NB4 (cell line): Measurements from ENCODE around the gene HDAC3.
A peak's percentile ranks its signal among the peaks of the same experiment; 100 is the strongest.

Experiments
- DNase-seq: peaks from one replicate; pipeline ENCODE4 v3.0.0; 2010; ENCODE audit warnings: low read depth
- H3K4me3 ChIP-seq: one replicate; pipeline ENCODE4 v1.5.1; 2011; ENCODE audit warnings: mild to moderate bottlenecking, low read depth, low read length, moderate library complexity
- MAX ChIP-seq: IDR thresholded peaks from 2 replicates; pipeline ENCODE4 v1.6.1; 2011; ENCODE audit warnings: low read depth, low read length
- MYC ChIP-seq: IDR thresholded peaks from 2 replicates; pipeline ENCODE4 v1.6.1; 2011; ENCODE audit warnings: low read depth, low read length
- POLR2A ChIP-seq: IDR thresholded peaks from 2 replicates; pipeline ENCODE4 v1.6.1; 2011; ENCODE audit warnings: mild to moderate bottlenecking; ENCODE audit not compliant: insufficient read length; ENCODE audit errors: extremely low read depth
- TF ChIP-seq, protein P1 (sequence below): IDR thresholded peaks from one replicate; pipeline ENCODE4 v1.5.1; 2012; ENCODE audit warnings: low read depth, low read length

The HDAC3 gene

DNA sequence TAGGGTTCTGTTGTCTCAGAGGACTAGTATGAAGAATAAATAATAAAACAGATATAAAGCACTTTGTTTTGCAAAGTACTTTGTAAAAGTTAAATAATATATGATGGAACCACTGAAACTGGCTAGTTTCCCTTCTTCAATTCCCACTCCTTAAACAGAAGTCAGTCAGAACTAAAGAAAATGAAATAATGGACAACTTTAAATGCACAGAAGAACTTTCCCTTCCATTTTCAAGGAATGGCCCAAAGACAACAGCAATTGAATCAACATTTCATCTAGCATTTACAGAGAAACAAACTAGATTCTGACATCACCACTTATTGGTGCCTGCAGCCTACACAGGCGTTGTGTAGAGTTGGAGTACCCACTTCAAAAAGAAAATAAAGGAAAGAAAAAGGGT lies 34.0 kb downstream of the HDAC3 start:
- peak overlapping the region; percentile 42 for H3K4me3 ChIP-seq
- no peak for TF ChIP-seq MAX
- no peak for TF ChIP-seq MYC
- TF ChIP-seq, protein P1, sequence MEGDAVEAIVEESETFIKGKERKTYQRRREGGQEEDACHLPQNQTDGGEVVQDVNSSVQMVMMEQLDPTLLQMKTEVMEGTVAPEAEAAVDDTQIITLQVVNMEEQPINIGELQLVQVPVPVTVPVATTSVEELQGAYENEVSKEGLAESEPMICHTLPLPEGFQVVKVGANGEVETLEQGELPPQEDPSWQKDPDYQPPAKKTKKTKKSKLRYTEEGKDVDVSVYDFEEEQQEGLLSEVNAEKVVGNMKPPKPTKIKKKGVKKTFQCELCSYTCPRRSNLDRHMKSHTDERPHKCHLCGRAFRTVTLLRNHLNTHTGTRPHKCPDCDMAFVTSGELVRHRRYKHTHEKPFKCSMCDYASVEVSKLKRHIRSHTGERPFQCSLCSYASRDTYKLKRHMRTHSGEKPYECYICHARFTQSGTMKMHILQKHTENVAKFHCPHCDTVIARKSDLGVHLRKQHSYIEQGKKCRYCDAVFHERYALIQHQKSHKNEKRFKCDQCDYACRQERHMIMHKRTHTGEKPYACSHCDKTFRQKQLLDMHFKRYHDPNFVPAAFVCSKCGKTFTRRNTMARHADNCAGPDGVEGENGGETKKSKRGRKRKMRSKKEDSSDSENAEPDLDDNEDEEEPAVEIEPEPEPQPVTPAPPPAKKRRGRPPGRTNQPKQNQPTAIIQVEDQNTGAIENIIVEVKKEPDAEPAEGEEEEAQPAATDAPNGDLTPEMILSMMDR = no peak
- TF ChIP-seq POLR2A = no peak
- no peak for DNase-seq

- no peak for DNase-seq
Measured at GRCh38 chr5:141598391-141599345, 38.0 kb downstream of the HDAC3 start.

GRCh38 chr5:141597814-141598213 lies 38.8 kb downstream of the HDAC3 start:
- DNase-seq = no peak
- TF ChIP-seq MYC (no peak), POLR2A (no peak), MAX (no peak)
- TF ChIP-seq, protein P1 = no peak
- H3K4me3 ChIP-seq = no peak overlapping the region

More at GRCh38 chr5:141598391-141599345, 38.0 kb downstream of the HDAC3 start:
- H3K4me3 ChIP-seq = no peak overlapping the region
- TF ChIP-seq MAX (no peak), POLR2A (no peak)

DNA sequence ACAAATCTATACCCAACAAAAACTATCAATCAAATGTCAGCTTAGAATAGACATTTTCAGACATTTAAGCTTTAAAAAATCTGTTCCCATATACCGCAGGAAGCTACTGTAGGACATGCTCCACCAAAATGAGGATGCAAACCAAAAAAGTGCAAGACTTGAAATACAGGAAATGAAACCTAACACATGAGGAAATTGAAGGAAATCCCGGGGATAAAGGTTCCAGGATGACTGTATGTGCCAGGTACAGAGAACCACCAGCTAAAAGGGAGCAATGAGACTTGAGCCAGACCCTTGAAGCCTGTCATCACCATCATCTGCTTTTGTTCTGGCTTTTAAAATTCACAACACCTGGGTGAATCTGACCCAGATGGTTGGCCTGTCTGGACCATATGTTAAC lies 39.3 kb downstream of the HDAC3 start:
- TF ChIP-seq, protein P1 = no peak
- TF ChIP-seq MAX (no peak), MYC (no peak), POLR2A (no peak)
- H3K4me3 ChIP-seq = no peak overlapping the region
- DNase-seq = no peak

DNA sequence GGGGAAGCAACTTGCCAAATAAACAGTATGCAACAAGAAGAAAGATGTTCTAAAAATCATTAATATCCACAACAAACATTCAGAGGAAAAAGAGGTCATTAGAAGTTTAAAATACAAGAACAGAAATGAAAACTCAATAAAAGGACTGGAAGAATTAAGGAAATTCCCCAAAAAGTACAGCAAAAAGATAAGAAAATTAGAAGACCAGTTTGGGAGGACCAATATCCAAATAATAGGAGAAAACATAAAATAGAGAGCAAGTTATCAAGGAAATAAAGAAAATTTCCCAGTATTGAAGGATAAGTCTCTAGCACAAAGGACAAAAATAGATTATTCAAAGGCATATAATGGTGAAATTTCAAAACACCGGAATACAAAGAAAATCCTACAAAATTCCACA lies 39.8 kb downstream of the HDAC3 start:
- no peak overlapping the region for H3K4me3 ChIP-seq
- no peak for TF ChIP-seq MAX
- no peak for TF ChIP-seq MYC
- no peak for TF ChIP-seq POLR2A
- TF ChIP-seq, protein P1 = no peak

DNA sequence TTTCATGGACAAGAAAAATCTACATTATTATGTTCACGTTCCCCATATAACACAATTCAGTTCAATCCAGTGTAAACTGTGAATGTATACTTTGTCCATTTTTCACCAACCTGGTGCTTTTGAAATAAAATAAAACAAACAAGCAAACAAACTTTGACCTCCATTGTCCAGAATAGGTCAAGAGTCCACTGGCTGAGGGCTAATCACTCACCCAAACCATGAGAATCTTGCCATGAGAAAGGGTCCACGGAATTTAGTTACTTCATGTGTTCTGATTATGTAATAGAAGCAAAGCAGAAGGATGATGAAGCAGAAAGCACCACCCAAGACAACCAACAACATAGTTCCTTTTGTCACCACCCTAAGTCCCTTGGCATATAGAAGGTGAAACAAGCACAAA lies 46.5 kb downstream of the HDAC3 start:
- no peak overlapping the region for H3K4me3 ChIP-seq
- TF ChIP-seq MYC (no peak), MAX (no peak), POLR2A (no peak)
- TF ChIP-seq, protein P1 = no peak
- DNase-seq = no peak

More for the DNA sequence above, 39.8 kb downstream of the HDAC3 start:
- no peak for DNase-seq
